Measurements from ENCODE around the gene LBH.

LBH gene

DNA sequence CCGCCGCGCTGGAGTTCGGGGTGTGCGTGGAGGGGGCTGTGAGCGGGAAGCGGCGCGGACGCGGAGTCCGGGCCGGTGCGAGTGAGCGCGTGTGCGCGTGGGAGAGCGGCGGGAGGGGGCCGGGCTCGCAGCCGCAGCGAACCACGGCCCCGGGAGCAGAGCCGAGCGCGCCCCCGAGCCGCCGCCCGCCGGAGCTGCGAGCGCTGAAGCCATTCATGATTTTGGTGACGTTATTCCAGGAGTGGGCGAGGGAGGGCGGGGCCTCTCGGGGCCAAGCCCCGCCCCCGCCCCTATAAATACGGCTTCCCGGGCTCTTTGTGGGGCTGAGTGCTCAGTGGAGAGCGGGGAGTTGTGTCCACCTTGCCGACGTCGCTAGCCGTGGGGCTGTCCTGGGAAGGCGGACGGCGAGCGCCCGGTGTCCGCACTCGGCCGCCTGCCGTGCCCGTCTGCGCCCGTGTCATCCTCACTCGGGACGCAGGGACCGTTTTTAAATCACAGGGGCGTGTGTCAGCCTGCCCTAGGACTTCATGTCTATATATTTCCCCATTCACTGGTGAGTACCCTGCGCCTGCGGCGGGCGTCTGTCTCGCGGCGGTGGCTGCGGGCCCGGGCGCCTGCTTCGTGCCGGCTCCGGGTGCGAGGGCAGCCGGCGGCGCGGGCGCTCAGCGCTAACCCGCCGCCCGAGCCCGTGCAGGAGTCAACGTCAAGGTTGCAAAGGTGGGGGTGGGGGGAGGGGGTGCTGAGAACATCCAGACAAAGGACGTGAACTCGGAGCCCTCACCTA is at the start of gene LBH:
Gene LBH (plus strand): TSS at position 323 of the 784 bp plus-strand sequence. CDS start 205 bp downstream, at position 528.
- peak; percentile 91 for DNase-seq

DNA sequence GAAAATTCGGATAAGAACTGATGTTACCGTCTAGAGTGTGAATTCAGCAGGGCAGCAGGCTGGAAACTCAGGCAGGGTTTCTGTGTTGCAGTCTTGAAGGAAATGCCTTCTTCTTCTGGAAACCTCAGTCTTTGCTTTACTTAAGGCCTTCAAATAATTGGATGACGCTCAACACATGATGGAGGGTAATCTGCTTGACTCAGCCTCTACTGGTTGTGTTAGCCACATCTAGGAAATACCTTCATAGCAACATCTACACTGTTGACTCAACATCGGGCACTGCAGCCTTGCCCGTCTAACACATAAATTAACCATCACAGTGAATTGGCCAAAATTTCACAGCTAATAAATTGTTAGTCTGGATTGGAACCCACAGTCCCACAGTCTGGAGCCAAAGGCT is 47.3 kb upstream of the LBH start:
- no peak for DNase-seq

DNA sequence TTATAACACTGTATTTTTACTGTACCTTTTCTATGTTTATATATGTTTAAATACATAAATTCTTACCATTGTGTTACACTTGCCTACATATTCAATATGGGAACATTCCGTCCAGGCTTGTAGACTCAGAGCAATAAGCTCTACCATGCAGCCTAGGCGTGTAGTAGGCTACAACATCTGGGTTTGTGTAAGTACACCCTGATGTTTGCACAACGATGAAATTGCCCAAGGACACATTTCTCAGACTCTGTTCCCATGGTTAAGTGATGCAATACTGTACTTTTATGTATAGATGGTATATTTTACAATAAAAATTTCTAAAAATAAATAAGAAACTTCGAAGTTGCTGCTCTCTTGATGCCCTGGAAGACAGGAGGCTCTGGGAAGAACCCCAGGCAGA is 46.2 kb upstream of the LBH start:
- DNase-seq: no peak

DNA sequence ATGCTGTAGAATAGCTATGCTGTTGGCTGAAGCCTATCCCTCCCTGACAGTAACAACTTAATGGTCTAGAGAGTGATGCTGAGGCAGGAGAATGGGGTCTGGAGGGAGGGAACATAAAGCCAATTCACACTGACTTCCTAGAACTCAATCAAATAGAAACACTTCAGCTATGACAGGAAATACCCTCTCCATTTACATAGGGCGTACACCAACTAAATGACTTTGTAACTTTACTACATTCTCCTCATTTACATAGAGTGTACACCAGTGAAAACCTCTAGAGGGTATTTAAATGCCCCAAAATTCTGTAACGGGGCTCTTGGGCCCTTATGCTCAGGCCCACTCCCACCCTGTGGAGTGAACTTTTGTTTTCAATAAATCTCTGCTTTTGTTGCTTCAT is 43.0 kb upstream of the LBH start:
- no peak for DNase-seq

DNA sequence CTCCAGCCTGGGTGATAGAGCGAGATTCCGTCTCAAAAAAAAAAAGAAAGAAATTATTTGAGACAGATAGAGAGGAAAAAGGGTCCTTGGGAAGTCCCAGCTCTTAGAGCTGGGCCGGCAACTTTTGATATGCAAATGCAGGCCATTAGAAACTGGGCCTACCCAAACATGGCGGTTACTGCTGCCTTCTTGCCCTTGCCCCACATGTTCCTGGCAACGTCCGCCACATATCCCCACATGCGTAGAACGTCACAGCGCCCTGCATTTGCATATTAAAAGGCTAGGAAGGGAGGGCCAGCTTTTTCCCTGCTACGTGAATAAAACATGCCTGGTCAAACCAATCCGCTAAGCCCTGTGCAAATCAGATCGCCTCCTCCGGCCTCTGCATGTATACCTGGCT is 40.7 kb upstream of the LBH start:
- no peak for DNase-seq

DNA sequence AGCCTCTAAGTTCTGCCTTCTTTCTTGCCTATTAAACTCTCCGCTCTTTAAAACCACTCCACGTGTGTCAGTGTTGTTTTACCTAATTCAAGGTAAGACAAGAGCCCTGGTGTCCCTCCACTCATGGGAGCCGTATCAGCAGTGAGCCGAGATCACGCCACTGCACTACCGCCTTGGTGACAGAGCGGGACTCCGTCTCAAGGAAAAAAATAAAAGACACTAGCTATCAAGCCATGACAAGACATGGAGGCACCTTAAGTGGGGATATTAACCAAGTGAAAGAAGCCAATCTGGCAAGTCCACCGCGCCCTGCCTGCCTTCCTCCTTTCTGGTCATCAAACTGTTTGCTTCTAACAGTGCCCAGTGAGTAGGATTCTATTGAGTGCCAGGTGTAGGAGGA is 40.2 kb upstream of the LBH start:
- no peak for DNase-seq

DNA sequence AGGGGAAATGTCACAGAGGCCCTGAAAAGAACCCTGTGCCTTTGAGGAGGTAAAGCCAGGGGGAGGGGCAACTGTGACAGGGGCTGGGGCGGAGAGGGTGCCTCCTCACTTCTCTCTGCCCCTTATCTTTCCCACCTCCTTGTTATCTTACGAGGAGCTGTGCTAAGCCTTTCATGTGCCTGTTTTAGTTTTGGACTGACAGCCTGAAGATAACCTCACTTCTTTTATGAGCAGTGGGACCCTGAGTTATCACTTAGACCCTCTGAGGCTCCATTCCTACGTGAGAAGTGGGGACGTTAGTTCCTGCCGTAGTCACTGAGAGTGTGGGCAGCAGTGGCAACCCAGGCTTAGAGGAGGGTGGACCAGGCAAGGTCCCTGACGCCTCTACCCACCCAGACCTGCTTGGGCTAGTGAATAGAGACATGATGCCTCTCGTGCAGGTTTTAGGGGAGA is 39.5 kb upstream of the LBH start:
- no peak for DNase-seq

DNA sequence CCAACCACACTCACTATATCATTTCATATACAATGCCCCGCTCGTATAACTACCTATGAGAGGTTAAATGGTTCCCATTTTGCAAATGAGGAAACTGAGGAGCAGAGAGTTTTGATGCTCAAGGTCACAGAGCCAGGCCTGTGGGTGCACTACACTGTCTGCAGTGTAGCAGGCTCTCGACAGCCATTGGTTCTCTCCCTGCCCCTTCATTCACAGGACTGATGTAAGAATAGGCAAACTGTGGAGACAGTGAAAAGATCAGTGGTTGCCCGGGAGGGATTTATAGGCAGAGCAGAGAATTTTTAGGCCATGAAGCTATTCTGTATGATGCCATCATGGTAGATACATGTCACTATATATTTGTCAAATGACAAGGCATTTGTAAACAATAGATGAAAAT is 39.0 kb upstream of the LBH start:
- DNase-seq: no peak

DNA sequence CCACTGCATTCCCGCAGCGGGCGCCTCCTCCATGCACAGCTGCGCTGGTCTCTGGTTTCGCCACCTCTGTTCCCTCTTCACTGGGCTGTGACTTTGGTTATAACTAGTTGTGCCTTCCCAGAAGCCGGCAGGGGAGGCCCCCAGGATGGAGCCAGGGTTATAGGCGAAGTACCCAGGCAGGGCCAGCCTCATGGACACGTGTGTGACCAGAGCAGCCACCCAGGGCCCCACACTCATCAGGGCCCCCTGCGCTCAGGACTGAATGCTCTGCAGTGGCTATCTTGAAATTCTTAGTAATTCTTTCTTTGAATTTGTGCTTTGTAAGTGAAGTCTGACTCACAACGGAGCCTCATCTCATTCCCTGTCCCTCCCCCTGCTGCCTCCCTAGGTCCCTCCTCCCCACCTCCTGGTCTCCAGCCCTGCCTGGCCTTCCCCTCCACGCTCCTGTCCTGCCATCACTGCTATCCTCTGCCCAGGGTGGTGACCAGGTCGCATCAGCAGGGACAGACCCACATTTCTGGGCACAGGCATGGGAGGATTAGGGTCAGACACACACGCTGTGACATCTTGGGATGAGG is 38.1 kb upstream of the LBH start:
- no peak for DNase-seq

DNA sequence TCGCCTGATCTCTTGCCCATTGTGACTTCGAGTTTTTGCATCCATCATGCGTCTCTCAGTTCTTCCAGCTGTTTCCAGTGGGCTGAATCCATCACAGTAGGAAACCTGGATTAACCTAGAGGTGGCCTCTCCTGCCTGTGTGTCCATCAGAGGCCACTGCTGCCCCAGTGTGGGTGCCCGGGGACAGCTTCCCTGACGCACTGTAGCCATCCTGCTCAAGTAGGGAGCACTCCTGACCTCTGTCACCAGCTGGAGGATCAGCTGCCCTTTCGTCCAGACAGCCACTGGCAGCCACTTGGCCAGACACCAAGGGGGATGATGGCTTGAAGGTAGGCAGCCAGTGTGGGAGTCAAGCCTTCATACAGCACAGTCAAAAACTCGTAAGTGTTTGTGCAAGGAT is 36.9 kb upstream of the LBH start:
- DNase-seq: no peak

DNA sequence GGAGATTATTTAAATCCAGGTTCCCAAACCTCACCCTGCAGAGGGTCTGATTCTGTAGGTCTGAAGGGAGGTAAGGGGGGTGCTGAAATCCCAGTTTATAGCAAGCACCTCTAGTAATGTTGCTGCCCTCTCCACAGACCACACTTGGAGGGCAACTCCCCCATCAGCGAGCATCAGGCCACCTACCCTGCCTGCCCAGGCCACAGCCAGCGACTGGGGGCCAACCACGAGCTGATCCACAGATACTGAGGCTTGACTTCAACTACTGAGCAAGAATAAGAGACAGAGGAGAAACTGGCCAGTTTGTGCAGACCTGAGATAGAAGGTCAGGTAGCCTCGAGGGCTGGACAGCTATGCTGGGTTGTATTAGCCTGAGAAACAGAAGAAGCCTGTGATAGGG is 36.3 kb upstream of the LBH start:
- DNase-seq: no peak

DNA sequence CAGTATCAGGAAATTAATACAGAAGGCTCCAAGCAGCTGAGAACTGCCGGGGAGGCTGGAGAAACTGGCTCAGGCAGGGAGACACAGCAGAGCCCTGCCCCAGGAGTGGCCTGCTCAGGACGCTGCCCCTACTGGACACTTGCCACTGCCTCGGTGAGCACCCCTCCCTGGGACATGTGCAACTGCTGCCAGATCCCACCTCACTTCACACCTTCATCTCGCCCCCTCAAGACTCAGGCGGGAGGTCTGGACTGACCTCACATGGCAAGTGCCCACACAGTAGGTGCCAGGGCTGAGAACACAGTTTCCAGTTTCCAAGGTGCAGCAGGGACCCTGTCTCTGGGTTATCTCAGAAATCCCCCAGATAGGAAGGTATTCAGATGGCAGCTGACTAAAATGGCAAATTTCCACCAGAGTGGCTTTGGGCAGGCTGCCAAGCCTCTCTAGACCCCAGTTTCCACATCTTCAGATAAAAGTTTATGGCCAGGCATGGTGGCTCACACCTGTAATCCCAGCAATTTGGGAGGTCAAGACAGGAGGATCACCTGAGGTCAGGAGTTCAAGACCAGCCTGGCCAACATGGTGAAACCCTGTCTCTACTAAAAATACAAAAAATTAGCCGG is 33.7 kb upstream of the LBH start:
- no peak for DNase-seq

DNA sequence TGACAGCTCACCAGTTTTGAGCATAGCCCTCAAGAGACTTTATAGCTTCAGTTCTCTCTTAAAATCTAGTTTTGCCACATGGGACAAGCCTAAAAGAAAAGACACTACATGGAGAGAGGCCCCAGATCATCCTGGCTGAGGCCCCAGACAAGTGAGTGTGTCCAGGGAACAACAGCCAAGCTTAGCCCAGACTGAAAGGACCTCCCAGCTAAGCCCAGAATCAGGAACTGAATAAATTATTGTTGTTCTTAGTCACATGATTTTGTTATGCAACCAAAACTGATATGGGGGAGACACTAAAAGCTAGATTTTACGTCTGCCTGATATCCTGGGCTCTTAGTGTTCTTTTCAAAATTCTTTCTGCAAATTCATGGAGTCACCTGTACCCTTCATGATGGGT is 29.3 kb upstream of the LBH start:
- DNase-seq: no peak

DNA sequence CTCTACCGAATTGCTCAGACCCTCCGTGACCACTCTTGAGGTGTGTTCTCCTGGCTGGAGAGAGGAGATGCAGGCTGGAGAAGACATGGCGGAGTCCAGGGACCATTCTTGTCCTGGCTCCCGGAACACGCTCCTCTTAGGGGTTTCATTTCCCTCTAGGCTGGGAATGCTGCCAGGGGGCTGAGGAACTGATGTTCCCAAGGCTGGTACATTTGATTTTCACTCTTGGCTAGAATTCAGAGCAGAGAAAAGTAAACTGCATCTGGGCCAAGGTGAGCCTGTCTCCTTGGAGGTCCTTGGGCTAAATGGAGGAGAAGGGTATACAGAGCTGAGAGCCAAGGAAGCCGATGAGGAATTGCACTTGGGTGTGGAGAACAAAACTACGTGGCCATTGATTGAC is 28.2 kb upstream of the LBH start:
- DNase-seq: no peak

DNA sequence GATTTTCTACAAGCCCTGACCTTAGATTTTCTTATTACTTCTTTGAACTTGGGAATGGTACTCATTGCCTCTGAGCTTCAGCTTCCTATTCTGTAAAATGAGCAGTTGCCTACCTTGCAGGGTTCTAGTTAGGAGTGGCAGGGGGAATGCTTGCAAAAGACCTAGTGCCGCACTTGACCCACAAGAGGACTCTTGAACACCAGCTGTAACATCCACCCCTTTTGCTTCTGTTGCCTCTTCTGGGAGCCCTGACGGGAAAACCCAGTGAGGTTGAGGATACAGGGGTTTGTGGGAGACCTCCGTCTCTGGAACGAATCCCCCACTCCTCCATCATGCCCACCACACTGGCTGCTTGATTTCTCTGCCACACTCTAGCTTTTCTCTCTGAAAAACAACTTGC is 27.1 kb upstream of the LBH start:
- DNase-seq: no peak

DNA sequence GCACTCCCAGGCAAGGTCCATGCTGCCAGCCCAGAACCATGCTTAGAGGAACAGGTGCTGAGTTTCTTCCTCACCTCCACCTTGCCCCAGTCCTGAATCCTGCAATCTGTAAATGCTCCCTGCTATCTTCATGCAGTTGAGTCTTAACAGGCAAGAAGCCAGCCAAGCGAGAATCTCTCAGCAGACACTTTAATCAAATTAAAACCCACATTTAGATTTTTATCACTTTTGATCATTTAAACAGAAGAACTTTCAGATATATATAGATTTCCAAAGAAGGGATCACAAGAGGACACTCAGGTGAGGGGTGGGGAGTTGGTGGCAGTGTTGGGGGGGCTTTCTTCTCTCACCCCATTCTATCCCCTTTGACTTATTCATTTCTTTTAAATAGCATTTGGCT is 25.9 kb upstream of the LBH start:
- no peak for DNase-seq

DNA sequence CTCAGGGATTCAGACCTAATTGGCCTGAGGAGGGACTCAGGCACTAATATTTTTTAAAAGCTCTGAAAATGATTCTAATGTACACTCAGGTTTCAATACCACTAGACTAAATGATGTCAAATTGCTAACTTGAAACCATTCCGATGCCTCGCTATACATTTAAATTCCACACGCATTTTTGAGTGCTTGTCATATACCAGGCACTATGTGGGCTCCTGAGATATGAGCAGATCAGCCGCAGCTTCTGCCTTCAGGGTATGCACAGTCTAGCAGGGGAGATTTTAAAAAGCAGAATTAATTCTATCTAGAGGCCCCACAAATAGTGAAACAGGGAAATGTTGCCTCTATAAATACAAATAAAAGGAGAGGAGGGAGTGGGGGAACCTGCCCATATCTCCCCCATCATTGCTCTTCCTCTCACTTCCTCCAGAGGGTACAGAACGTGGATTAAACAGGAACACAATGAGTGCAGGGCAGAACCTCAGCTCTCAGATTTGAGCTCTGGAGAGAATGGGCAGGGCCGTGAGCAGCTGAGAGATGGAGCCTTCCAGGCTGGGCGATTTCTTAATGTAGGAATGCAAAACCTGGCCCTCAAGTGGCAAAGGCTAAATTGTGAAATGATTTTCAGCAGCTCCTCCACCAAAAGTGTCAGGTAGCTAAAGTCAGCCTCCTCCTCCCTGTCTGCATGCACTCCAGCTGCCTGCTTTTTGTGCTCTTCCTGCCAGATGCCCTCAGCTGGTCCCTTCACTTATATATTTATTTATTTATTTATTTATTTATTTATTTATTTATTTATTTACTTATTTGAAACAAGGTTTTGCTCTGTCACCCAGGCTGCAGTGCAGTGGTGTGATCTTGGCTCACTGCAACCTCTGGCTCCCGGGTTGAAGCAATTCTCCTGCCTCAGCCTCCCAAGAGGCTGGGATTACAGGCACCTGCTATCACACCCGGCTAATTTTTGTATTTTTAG is 24.6 kb upstream of the LBH start:
- no peak for DNase-seq

DNA sequence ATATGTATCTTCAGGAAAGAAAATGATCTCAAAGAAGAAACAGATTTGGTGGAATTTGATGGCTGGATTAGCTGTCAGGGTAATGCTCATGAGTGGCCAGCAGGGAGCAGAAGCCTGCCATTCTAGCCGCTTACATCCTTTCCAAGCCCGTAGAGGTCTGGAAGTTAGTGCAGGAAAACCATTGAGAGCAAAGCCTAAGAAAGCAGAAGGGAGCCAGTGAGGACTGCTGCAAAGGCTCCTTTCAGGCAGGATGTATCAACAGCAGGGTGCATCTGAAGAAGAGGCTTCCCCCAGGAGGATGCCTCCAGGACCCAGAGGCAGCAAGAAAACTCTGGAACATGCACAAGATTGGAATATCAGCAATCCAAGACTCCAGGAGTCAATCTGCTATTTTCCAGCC is 22.9 kb upstream of the LBH start:
- peak; percentile 65 for DNase-seq

DNA sequence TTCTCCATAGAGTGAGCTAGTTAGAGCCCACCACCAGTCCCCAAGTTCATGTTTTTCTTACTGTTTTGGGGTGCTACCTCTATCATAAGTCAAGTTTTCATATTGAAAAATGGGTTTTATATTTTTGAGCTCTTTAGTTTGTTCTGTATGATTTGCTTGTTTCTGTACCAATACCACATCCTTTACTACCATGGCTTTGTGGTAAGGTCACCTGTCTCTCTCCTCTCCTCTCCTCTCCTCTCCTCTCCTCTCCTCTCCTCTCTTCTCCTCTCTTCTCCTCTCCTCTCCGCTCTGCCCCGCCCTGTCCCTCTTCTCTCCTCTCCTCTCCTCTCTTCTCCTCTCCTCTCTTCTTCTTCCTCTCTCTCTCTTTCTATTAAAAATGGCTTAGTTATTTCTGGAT is 22.1 kb upstream of the LBH start:
- DNase-seq: peak; percentile 28

DNA sequence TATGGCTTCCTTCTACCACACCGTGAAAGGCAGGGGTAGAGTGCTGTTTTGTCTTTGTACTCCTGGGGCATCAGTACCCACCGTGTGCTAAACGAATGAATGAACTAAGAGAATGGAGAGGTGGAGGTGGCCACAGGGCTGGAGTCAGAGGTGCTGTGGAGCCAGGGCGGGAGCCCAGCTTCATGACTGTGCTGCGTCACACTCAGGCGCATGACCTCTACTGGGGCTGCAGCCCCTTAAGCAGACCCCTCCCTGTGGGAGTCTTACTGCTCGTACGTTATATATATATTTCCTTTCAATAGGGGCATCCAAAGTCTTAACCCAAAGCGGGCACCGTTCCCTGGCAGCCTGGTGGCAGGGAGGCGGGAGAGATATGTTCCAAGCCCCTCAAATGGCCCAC is 18.0 kb upstream of the LBH start:
- DNase-seq: no peak

DNA sequence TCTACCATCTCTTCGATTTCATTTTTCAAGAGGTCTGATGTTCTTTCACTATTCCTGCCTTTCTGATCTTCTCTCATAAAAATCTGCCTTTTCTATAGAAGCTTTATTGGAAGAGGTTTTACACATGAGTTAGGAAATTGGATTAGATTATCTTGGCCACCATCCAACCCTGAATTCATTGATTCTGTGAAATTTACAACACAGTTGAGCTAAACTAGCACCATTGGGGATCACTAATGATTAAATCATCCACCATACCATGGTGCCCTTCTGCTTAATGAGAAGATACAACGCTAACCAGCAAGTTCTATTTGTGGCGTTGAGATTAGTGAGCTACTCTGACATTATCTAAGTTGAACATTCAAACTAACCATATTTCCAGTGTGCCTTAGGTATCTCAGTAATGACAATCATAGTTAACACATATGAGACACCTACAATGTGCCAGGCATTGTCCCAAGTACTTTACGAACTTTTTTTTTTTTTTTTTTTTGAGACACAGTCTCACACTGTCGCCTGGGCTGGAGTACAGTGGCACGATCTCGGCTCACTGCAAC is 17.3 kb upstream of the LBH start:
- DNase-seq: no peak

DNA sequence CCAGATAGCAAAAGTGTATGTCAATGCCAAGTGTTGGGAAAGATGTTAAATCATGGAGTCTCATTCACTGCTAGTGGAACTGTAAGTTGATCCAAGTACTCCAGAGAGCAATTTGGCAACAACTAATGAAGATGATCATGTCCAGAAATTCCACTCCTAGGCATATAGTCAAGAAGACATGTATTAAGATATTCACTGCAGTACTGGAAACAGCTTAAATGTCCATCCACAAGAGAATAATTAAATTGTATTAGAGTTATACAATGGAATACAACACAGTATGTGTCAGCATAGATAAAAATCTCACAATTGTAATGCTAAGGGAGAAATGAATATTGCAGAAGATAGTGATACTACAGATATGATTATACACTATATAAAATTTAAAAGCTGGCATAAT is 15.2 kb upstream of the LBH start:
- DNase-seq: no peak
